HG03460 (cell line): ENCODE data around the gene CLEC4A.
"Not testable (repeated sequence)": the region's sequence is repeated elsewhere in the genome, so short reads cannot be mapped to it uniquely, and the experiment has no call there.

ENCODE experiments used
- ATAC-seq: cut with Tn5 transposase; IDR thresholded peaks from one replicate; pipeline ENCODE4 v1.9.1; 2021; ENCODE audit not compliant: unreplicated experiment

Gene CLEC4A

GRCh38 chr12:8133636-8134397, 10.4 kb downstream of the CLEC4A start:
- not testable (repeated sequence) for ATAC-seq

DNA sequence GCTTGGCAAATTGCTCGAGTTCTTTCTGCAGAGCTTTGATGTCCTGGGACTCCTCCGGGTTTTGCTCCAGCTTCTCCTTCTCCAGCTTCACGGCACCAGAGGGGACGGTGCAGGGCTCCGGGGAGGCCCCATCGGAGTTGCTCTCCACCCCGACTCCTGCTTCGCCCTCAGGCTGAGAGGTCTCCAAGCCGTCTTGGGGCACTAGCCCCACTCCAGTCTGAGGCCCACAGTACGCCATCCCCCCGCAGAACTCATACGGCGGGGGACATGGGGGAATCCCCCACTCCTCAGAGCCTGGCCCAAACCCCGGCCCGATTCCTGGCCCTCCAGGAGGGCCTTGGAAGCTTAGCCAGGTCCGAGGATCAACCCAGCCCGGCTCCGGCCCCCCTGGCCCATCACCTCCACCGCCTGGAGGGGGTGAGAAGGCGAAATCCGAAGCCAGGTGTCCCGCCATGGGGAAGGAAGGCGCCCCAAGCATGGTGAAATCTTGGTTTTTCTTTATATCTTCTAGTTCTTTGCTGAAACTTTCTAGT, 11.0 kb downstream of the CLEC4A start:
- ATAC-seq = not testable (repeated sequence)

DNA sequence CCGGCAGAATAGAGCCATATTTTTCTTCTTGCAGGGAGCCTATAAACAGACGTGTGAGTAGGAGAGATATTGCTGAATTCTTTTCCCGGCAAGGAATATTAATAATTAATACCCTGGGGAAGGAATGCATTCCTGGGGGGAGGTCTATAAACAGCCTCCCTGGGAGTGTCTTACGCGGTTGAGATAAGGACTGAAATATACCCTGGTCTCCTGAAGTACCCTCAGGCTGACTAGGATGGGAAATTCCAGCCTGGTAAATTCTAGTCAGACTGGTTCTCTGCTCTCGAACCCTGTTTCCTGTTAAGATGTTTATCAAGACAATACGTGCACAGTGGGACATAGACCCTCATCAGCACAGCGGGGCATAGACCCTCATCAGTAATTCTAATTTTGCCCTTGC, 18.2 kb downstream of the CLEC4A start:
- not testable (repeated sequence) for ATAC-seq

GRCh38 chr12:8143261-8143660, 19.8 kb downstream of the CLEC4A start:
- ATAC-seq = no peak

GRCh38 chr12:8145754-8146441, 22.5 kb downstream of the CLEC4A start:
- ATAC-seq = no peak

DNA sequence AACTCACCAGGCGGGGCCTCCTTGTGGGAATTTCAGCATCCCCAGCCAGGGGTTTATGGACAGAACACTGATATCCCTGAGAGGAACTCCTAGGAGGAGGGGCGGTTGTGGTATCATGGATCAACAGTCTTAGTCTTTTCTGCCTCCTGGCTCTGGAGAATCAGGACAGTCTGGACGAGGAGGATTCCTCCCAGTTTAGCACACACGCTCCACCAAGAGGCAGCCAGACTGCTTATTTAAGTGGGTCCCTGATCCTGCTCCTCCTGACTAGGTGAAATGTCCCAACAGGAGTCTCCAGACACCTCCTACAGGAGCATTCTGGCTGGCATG, 23.0 kb downstream of the CLEC4A start:
- ATAC-seq = no peak

- no peak for ATAC-seq
Observed at GRCh38 chr12:8154526-8154925, 31.1 kb downstream of the CLEC4A start.

DNA sequence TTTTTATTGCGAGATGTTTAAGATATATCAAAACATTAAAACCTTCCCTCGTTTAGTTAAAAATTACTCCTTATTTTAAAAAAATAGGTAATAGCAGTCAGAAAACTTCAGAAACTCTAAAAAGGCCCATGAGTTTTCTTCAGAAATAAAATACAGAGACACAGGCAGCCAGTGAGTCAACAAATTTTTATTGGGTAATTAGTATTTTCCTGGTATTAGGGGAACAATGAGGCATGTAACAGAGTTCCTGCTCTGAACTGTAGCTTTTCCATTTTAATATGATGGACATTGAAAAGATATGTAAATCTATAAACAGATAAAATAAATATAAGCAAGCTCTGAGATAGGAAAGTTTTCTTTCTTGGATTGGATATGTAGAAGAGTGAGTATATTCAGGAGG, 33.0 kb downstream of the CLEC4A start:
- ATAC-seq = no peak

DNA sequence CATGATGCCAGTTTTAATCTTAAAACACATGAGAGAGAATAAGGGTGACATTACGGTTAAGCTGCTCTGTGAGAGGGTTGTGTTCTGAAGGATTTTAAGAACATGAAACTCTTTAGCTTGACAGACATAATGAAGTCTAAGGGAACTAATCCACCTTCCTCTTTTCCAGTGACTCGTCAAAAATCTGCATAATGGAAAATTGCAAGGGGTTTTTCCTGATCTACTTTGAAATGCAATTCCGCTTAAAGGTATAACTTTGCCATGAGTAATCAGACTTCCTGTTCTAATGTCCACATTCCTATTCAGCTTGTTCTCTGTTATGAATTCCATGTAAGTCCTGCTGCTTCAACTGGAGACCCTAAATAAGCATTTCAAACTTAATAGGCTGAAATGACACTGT, 33.4 kb downstream of the CLEC4A start, which contains the start of gene ZNF705A:
ZNF705A (plus strand) TSS at position 171 of the 400 bp plus-strand sequence. CDS start 15,611 bp downstream, outside the sequence.
- no peak for ATAC-seq

DNA sequence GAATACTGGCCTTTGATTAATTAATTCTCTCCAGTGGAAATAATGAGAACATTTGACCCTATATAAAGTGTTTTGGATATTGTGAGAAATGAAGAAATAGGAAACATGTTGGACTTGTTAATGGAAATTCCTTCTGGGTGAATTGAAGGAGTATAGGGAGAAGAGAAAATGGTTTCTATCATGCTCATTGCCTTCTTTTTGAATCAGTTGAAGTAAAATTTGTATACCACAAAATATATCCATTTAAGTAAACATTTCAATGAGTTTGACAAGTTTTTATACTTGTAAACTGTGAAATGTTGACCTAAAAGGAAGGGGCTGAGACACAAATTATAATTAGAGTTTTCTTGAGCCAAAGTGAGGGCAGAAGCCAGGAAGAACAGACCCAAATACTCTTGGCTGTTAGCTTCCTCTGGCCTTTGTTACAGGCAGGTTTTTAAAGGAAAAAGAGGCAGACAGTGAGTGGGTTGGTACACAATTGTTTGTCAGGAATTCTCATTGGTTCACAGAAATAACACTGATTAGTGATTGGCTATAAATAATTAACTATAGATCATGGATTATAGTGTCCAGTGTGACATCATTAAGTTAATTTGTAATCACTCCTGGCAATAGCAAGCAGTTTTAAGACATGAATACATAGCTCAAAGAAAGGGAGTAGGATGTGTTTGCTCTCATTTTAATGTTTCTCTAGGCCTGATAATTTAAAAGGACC, 34.2 kb downstream of the CLEC4A start:
- ATAC-seq = no peak

GRCh38 chr12:8172911-8173310, 49.5 kb downstream of the CLEC4A start:
- not testable (repeated sequence) for ATAC-seq

- not testable (repeated sequence) for ATAC-seq
Observed at GRCh38 chr12:8179989-8180585, 56.7 kb downstream of the CLEC4A start.

DNA sequence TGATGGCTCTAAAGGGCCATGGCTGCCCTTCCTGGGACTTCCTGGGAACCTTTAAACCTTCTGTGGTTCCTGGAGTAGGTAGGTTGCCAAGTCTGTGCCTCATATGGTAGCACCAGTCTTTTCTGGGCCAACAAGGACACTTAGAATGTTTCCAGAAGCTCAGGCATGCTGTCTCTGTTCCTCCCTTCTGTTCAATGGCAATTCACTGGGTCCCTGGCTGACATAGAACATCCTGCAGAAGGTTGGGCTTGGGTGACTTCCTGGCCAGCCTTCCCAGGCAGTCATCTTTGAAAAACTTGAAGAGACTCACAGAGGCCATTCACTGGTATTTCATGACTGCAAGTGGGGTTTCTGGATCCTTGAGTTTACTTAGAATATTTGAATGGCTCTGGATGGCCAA, 57.9 kb downstream of the CLEC4A start:
- ATAC-seq = not testable (repeated sequence)

- not testable (repeated sequence) for ATAC-seq
Observed at GRCh38 chr12:8182923-8183322, 59.5 kb downstream of the CLEC4A start.

GRCh38 chr12:8183346-8183745, 59.9 kb downstream of the CLEC4A start:
- not testable (repeated sequence) for ATAC-seq

- not testable (repeated sequence) for ATAC-seq
Observed at GRCh38 chr12:8184206-8184605, 60.8 kb downstream of the CLEC4A start.

DNA sequence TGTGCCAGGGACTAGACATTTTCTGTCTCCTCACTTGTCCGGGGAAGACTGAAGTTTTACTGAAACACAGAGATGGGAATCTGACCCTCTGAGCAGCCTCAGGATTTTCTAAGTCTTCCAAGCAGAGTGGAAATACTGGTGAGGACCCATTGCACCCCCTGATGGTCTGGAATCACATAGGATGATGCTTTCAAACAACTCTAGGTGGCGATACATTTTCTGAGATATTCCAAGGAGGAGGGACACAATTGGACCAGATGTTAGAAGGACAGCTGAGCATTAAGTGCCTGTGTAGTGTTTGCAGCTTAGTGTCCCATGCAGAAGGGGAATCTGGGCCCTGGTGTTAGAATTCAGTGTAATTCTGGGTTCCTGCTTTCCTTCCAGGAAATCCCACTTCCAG, 64.7 kb downstream of the CLEC4A start:
- not testable (repeated sequence) for ATAC-seq
